ENCODE results near the gene DNAJA1. TPM values are rescaled to one million over a fixed set of nuclear protein-coding genes. Genes with fewer than 3 reads are reported as not detected.

The DNAJA1 gene
- total RNA-seq, 4 donors from 2014 or later = 52.6 to 119 (median 58.9) TPM

- TF ChIP-seq CTCF (IDR thresholded peaks at IDR 0.05; ENCODE audit: low read depth) = no peak
Measured at GRCh38 chr9:33011831-33012230, 13.2 kb upstream of the DNAJA1 start.

GRCh38 chr9:33012328-33013069 lies 12.6 kb upstream of the DNAJA1 start:
- TF ChIP-seq CTCF (IDR thresholded peaks at IDR 0.05; ENCODE audit: low read depth) = no peak

- TF ChIP-seq CTCF (IDR thresholded peaks at IDR 0.05; ENCODE audit: low read depth) = no peak
Measured at GRCh38 chr9:33013962-33014664, 11.0 kb upstream of the DNAJA1 start.

GRCh38 chr9:33014665-33015014 lies 10.4 kb upstream of the DNAJA1 start:
- no peak for TF ChIP-seq CTCF (IDR thresholded peaks at IDR 0.05; ENCODE audit: low read depth)

GRCh38 chr9:33017283-33018041 lies 7.6 kb upstream of the DNAJA1 start:
- no peak for TF ChIP-seq CTCF (IDR thresholded peaks at IDR 0.05; ENCODE audit: low read depth)

GRCh38 chr9:33019797-33020196 lies 5.3 kb upstream of the DNAJA1 start:
- no peak for TF ChIP-seq CTCF (IDR thresholded peaks at IDR 0.05; ENCODE audit: low read depth)

- no peak for TF ChIP-seq CTCF (IDR thresholded peaks at IDR 0.05; ENCODE audit: low read depth)
Measured at GRCh38 chr9:33022303-33022702, 2.8 kb upstream of the DNAJA1 start.
